Panc1 (cell line): ENCODE results near the gene ZNF808. TPM values are rescaled to one million over a fixed set of nuclear protein-coding genes. Genes with fewer than 3 reads are reported as not detected.

ENCODE experiments used
- ATAC-seq: fragments of 200-7000 bp; cut with Tn5 transposase; 2 replicates; pipeline ENCODE4 v1.9.1; 2020; ENCODE audit warnings: mild to moderate bottlenecking, moderate library complexity
- BruUV-seq: library from RNA; stranded (reverse); fragments of 400-500 nt; replicated peaks from 2 replicates; lab custom pipeline; 2021; lab: Mats Ljungman, UMichigan
- CTCF ChIA-PET: fragments of 300-600 bp; sonication (Branson Sonifier 250); formaldehyde crosslinking; loops from one replicate; lab custom pipeline; 2022; ENCODE audit warnings: antibody characterized with exemption; lab: Charles Lee
- POLR2A ChIA-PET: fragments of 300-600 bp; sonication (Branson Sonifier 250); formaldehyde crosslinking; loops from one replicate; lab custom pipeline; 2022; ENCODE audit warnings: antibody characterized with exemption; lab: Charles Lee
- DNase-seq: peaks from one replicate; pipeline ENCODE4 v3.0.0-alpha.2; 2010; ENCODE audit warnings: low read depth, low spot score
- H3K27ac ChIP-seq: 2 replicates; pipeline ENCODE4 v1.5.1; 2011; ENCODE audit warnings: mild to moderate bottlenecking, low read length, inconsistent platforms
- H3K27me3 ChIP-seq: fragments of 200-500 bp; sonication (Bioruptor generic); 2 replicates; pipeline ENCODE4 v1.6.0; 2014; ENCODE audit warnings: low read length, inconsistent platforms; ENCODE audit not compliant: control insufficient read depth, insufficient read depth
- H3K36me3 ChIP-seq: fragments of 200-500 bp; sonication (Bioruptor generic); 2 replicates; pipeline ENCODE4 v1.5.1; 2014; ENCODE audit warnings: inconsistent platforms, mild to moderate bottlenecking, low read length, moderate library complexity; ENCODE audit not compliant: control insufficient read depth, insufficient read depth
- H3K4me1 ChIP-seq: 2 replicates; pipeline ENCODE4 v1.5.1; 2011; ENCODE audit warnings: inconsistent platforms, mild to moderate bottlenecking, low read length, moderate library complexity; ENCODE audit not compliant: control insufficient read depth, insufficient read depth
- H3K4me3 ChIP-seq, 2 experiments: 2 replicates each; pipeline ENCODE4 v1.5.1; 2011 to 2012; ENCODE audit warnings: low read depth in 2 of 2, low read length in 2 of 2, mild to moderate bottlenecking in 2 of 2, inconsistent platforms in 1 of 2, moderate library complexity in 1 of 2
- H3K9me3 ChIP-seq: fragments of 200-500 bp; sonication (Bioruptor generic); 2 replicates; pipeline ENCODE4 v1.5.1; 2014; ENCODE audit warnings: low read depth, mild to moderate bottlenecking, inconsistent platforms, low read length, moderate library complexity; ENCODE audit not compliant: control insufficient read depth, insufficient read depth
- POLR2AphosphoS5 ChIP-seq: IDR thresholded peaks from 2 replicates; pipeline ENCODE4 v1.6.1; 2012; ENCODE audit warnings: mild to moderate bottlenecking, low read depth, low read length, moderate library complexity
- SIN3A ChIP-seq: IDR thresholded peaks from 2 replicates; pipeline ENCODE4 v1.6.1; 2012; ENCODE audit warnings: low read depth, mild to moderate bottlenecking, low read length, moderate library complexity, borderline replicate concordance; ENCODE audit not compliant: insufficient read depth
- TCF7L2 ChIP-seq: IDR thresholded peaks from 2 replicates; pipeline ENCODE4 v1.6.1; 2011; ENCODE audit warnings: mild to moderate bottlenecking, low read depth, low read length, inconsistent platforms
- in situ Hi-C: cut with HindIII; loops from 2 replicates; pipeline ENCODE4 v1.10.0; 2016; ENCODE audit warnings: low sequenced_read_pairs, low pct_unique_long_range_greater_than_20kb
- intact Hi-C: fragments of 100-400 bp; cut with micrococcal nuclease; formaldehyde crosslinking; loops from one replicate; pipeline ENCODE4 v1.10.0; 2022; ENCODE audit not compliant: unreplicated experiment
- total RNA-seq: library from RNA; stranded (reverse); gene quantifications from one replicate; pipeline ENCODE4 v1.2.1, GENCODE V29; 2021; ENCODE audit not compliant: unreplicated experiment
- TF ChIP-seq, protein P1 (sequence below): fragments of 450-650 bp; IDR thresholded peaks from 2 replicates; pipeline ENCODE4 v1.5.1; 2017; ENCODE audit warnings: mild to moderate bottlenecking
- TF ChIP-seq, protein P2 (sequence below), 2 experiments: IDR thresholded peaks; 2 replicates each; pipeline ENCODE4 v1.6.1; 2011 to 2012; ENCODE audit warnings: low read depth in 2 of 2, control low read depth in 1 of 2, low read length in 1 of 2, mild to moderate bottlenecking in 1 of 2, moderate library complexity in 1 of 2; ENCODE audit not compliant: insufficient read depth in 1 of 2

Gene ZNF808
- total RNA-seq, 1 experiment from 2014 or later, result 19.1 TPM

DNA sequence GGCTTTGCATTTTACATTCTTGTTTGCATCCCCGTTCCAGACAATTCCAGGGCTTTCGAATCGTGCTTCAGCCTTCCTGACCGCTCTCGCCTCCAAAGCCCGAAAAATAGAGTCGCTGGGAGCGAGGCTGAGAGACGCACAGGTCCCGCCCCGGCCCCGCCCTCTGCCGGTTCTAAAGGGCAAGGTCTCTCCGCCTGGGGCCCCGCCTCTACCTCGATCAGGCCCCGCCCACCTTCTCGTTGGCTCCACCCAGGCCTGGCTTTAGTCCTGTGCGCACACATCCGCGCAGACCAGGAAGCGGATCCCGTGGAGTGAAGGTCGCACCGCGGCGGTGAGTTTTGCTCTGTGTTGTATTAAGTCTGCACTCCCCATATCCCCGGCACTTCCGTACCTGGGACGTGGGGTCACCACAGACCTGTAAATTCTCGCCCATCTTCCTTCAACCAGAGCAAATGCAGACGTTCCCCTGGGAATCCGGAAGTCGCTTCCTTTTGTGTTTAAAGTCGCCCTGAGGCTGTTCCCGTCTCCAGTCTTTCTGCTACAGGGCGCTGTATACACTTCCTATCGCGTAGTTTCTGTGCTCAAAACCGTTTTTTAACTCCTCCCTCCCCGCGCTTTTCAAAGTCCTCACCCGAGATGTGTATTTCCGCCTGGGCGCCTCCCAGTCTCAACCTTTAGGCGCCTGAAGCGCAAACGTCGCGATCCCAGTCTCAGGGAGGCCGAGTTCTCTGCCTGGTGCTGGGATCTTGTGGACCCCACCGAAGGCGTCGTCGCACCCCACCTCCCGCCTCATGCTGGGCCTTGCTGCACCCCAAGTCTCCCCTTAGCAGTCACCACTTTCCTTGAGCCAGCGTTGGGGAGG is 42.8 kb downstream of the ZNF808 start, which contains the start of gene ZNF701:
TSS of gene ZNF701 (plus strand) at position 288 of the 862 bp plus-strand sequence. CDS start 3,861 bp downstream, outside the sequence.
- Histone ChIP-seq H3K27ac (peak within 1 kb of the TSS; percentile 90), H3K4me3 (peak within 1 kb of the TSS; percentile 80 to 96), H3K9me3 (no peaks in the 10 kb centered on the region), H3K4me1 (no peaks in the 10 kb centered on the region), H3K27me3 (no peaks in the 10 kb centered on the region), H3K36me3 (no peaks in the 10 kb centered on the region)
- intact Hi-C loops, result no loop called here
- ATAC-seq (peak; percentile 99), DNase-seq (peak; percentile 45)
- TSS peak; percentile 77 for BruUV-seq
- TF ChIP-seq SIN3A, result peak; percentile 78; the same call in 1 of the 2 replicates
- no peak for TF ChIP-seq TCF7L2
- peak; percentile 90 for TF ChIP-seq POLR2AphosphoS5
- in situ Hi-C loops, result no loop called here
- ChIA-PET CTCF (no interaction called here), POLR2A (interaction anchor here (0.6 kb wide), 1 partner anchor 111 kb away, joined by 18 read pairs; no protein-coding TSS in a partner anchor)

DNA sequence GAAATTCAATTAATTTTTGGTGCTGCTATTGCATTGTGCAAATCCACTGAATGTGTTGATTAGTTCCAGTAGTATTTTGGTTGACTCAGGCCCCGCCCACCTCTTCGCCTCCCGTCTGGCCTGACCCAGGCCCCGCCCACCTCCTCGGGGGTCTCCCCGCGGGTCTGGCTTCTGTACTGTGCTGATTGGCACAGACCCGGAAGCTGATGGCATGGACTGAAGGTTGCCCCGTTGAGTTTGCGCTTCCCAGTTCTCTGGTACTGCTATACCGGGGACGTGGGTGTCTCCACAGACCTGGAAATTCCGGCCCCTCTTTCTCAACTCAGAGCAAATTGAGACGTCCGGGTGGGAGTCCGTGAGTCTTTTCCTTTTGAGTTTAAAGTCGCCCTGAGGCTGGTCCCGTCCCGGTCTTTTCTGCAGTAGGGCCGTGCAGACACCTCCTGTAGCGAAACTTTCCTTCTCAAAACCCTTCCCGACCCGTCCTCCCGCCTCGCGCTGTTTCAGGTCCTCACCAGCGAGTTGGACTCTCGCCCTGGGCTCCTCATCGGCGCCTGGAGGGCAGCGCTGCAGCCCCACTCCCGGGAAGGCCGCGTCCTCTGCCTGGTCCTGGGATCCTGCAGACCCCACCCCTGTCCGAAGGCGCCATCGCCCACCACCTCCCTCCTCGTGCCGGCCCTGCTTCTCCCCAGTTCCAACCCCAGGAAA is 57.4 kb downstream of the ZNF808 start:
- ChIA-PET CTCF (no interaction called here), POLR2A (no interaction called here)
- intact Hi-C loops (no loop called here), in situ Hi-C loops (no loop called here)
- H3K4me3 ChIP-seq, result no peak overlapping the region
- peaks cover 3% of the 10 kb centered on the region; the same call in 1 of the 2 replicates for H3K36me3 ChIP-seq
- peaks cover 11% of the 10 kb centered on the region; the same call in 1 of the 2 replicates for H3K9me3 ChIP-seq
- BruUV-seq, result no TSS peak
- no peak for ATAC-seq
- DNase-seq, result no peak
- no peak for TF ChIP-seq TCF7L2
- no peak for TF ChIP-seq SIN3A
- TF ChIP-seq, protein P1, sequence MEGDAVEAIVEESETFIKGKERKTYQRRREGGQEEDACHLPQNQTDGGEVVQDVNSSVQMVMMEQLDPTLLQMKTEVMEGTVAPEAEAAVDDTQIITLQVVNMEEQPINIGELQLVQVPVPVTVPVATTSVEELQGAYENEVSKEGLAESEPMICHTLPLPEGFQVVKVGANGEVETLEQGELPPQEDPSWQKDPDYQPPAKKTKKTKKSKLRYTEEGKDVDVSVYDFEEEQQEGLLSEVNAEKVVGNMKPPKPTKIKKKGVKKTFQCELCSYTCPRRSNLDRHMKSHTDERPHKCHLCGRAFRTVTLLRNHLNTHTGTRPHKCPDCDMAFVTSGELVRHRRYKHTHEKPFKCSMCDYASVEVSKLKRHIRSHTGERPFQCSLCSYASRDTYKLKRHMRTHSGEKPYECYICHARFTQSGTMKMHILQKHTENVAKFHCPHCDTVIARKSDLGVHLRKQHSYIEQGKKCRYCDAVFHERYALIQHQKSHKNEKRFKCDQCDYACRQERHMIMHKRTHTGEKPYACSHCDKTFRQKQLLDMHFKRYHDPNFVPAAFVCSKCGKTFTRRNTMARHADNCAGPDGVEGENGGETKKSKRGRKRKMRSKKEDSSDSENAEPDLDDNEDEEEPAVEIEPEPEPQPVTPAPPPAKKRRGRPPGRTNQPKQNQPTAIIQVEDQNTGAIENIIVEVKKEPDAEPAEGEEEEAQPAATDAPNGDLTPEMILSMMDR, result no peak
- TF ChIP-seq, protein P2, sequence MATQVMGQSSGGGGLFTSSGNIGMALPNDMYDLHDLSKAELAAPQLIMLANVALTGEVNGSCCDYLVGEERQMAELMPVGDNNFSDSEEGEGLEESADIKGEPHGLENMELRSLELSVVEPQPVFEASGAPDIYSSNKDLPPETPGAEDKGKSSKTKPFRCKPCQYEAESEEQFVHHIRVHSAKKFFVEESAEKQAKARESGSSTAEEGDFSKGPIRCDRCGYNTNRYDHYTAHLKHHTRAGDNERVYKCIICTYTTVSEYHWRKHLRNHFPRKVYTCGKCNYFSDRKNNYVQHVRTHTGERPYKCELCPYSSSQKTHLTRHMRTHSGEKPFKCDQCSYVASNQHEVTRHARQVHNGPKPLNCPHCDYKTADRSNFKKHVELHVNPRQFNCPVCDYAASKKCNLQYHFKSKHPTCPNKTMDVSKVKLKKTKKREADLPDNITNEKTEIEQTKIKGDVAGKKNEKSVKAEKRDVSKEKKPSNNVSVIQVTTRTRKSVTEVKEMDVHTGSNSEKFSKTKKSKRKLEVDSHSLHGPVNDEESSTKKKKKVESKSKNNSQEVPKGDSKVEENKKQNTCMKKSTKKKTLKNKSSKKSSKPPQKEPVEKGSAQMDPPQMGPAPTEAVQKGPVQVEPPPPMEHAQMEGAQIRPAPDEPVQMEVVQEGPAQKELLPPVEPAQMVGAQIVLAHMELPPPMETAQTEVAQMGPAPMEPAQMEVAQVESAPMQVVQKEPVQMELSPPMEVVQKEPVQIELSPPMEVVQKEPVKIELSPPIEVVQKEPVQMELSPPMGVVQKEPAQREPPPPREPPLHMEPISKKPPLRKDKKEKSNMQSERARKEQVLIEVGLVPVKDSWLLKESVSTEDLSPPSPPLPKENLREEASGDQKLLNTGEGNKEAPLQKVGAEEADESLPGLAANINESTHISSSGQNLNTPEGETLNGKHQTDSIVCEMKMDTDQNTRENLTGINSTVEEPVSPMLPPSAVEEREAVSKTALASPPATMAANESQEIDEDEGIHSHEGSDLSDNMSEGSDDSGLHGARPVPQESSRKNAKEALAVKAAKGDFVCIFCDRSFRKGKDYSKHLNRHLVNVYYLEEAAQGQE (IDR thresholded peaks at IDR 0.05; ENCODE audit: insufficient read depth in 1 of 2, low read depth in 2 of 2, low read length in 1 of 2), result no peak
- no peak for TF ChIP-seq POLR2AphosphoS5
- no peaks in the 10 kb centered on the region for H3K4me1 ChIP-seq
- no peaks in the 10 kb centered on the region for H3K27me3 ChIP-seq
- no peak overlapping the region for H3K27ac ChIP-seq
